UCSD-AML1 (cell line): ENCODE measurements around the gene MYO5B.

Experiments used
- DNase-seq: peaks from one replicate; lab custom pipeline; 2025; ENCODE audit not compliant: unreplicated experiment; lab: John Stamatoyannopoulos, UW

Gene MYO5B

GRCh38 chr18:50024466-50024865 is 170.5 kb downstream of the MYO5B start:
- no peak for DNase-seq

- DNase-seq: no peak
Measured at GRCh38 chr18:50022985-50023384, 172.0 kb downstream of the MYO5B start.

GRCh38 chr18:50014606-50015005 is 180.3 kb downstream of the MYO5B start:
- DNase-seq: no peak

- no peak for DNase-seq
Measured at GRCh38 chr18:50013363-50014138, 181.4 kb downstream of the MYO5B start.

- DNase-seq: no peak
Measured at GRCh38 chr18:50011813-50012435, 183.0 kb downstream of the MYO5B start.

GRCh38 chr18:50009773-50010335 is 185.1 kb downstream of the MYO5B start:
- peak; percentile 36 for DNase-seq

- DNase-seq: no peak
Measured at GRCh38 chr18:50008306-50008705, 186.6 kb downstream of the MYO5B start.

GRCh38 chr18:50006470-50007046 is 188.4 kb downstream of the MYO5B start:
- DNase-seq: no peak

- DNase-seq: no peak
Measured at GRCh38 chr18:50004013-50004412, 190.9 kb downstream of the MYO5B start.

- DNase-seq: no peak
Measured at GRCh38 chr18:50002781-50003180, 192.2 kb downstream of the MYO5B start.

GRCh38 chr18:50000227-50000626 is 194.7 kb downstream of the MYO5B start:
- DNase-seq: no peak

GRCh38 chr18:49999128-49999527 is 195.8 kb downstream of the MYO5B start:
- no peak for DNase-seq

GRCh38 chr18:49997558-49997957 is 197.4 kb downstream of the MYO5B start:
- DNase-seq: no peak

- DNase-seq: no peak
Measured at GRCh38 chr18:49994410-49994809, 200.5 kb downstream of the MYO5B start.

GRCh38 chr18:49993299-49993698 is 201.6 kb downstream of the MYO5B start:
- no peak for DNase-seq

- DNase-seq: no peak
Measured at GRCh38 chr18:49988733-49989132, 206.2 kb downstream of the MYO5B start.

- DNase-seq: no peak
Measured at GRCh38 chr18:49988101-49988500, 206.8 kb downstream of the MYO5B start.

GRCh38 chr18:49985236-49985635 is 209.7 kb downstream of the MYO5B start:
- DNase-seq: no peak

GRCh38 chr18:49980896-49981295 is 214.1 kb downstream of the MYO5B start:
- no peak for DNase-seq

- DNase-seq: no peak
Measured at GRCh38 chr18:49976795-49977560, 218.0 kb downstream of the MYO5B start.

- DNase-seq: no peak
Measured at GRCh38 chr18:49976001-49976400, 218.9 kb downstream of the MYO5B start.
